Measurements from ENCODE around the gene FTSJ1. TPM values are rescaled to one million over a fixed set of nuclear protein-coding genes. Genes with fewer than 3 reads are reported as not detected.
"Not testable (repeated sequence)": the region's sequence is repeated elsewhere in the genome, so short reads cannot be mapped to it uniquely, and the experiment has no call there.

FTSJ1 gene
- total RNA-seq, 3 donors from 2014 or later: 22.1 to 22.8 (median 22.7) TPM

GRCh38 chrX:48514126-48514806 lies 38.3 kb downstream of the FTSJ1 start:
- Histone ChIP-seq H3K9me3 (no peaks in the 10 kb centered on the region), H3K4me3 (no peak overlapping the region), H3K36me3 (ENCODE audit: low read depth) (no peaks in the 10 kb centered on the region), H3K4me1 (ENCODE audit: low read depth) (no peaks in the 10 kb centered on the region)
- ATAC-seq: no peak
- TF ChIP-seq CTCF (IDR thresholded peaks at IDR 0.05): no peak
- no peak for DNase-seq
- intact Hi-C loops (cut with DNase I, micrococcal nuclease): no loop called here

- intact Hi-C loops (cut with DNase I, micrococcal nuclease): no loop called here
- Histone ChIP-seq H3K4me1 (ENCODE audit: low read depth) (no peaks in the 10 kb centered on the region), H3K4me3 (no peak overlapping the region), H3K9me3 (no peaks in the 10 kb centered on the region), H3K36me3 (ENCODE audit: low read depth) (no peaks in the 10 kb centered on the region)
- ATAC-seq (no peak), DNase-seq (no peak)
- no peak for TF ChIP-seq CTCF (IDR thresholded peaks at IDR 0.05)
Measured at GRCh38 chrX:48514868-48515460, 39.0 kb downstream of the FTSJ1 start.

GRCh38 chrX:48515842-48516241 lies 39.8 kb downstream of the FTSJ1 start:
- Histone ChIP-seq H3K36me3 (ENCODE audit: low read depth) (no peaks in the 10 kb centered on the region), H3K4me3 (no peak overlapping the region), H3K4me1 (ENCODE audit: low read depth) (no peaks in the 10 kb centered on the region), H3K9me3 (no peaks in the 10 kb centered on the region)
- TF ChIP-seq CTCF (IDR thresholded peaks at IDR 0.05): no peak
- intact Hi-C loops (cut with DNase I, micrococcal nuclease): no loop called here
- DNase-seq (no peak), ATAC-seq (no peak)

GRCh38 chrX:48516285-48516684 lies 40.3 kb downstream of the FTSJ1 start:
- Histone ChIP-seq H3K36me3 (ENCODE audit: low read depth) (no peaks in the 10 kb centered on the region), H3K9me3 (no peaks in the 10 kb centered on the region), H3K4me1 (ENCODE audit: low read depth) (no peaks in the 10 kb centered on the region), H3K4me3 (no peak overlapping the region)
- no peak for ATAC-seq
- intact Hi-C loops (cut with DNase I, micrococcal nuclease): no loop called here
- DNase-seq: no peak
- no peak for TF ChIP-seq CTCF (IDR thresholded peaks at IDR 0.05)

- Histone ChIP-seq H3K4me1 (ENCODE audit: low read depth) (no peaks in the 10 kb centered on the region), H3K4me3 (no peak overlapping the region), H3K9me3 (no peaks in the 10 kb centered on the region), H3K36me3 (ENCODE audit: low read depth) (no peaks in the 10 kb centered on the region)
- TF ChIP-seq CTCF (IDR thresholded peaks at IDR 0.05): no peak
- DNase-seq (no peak), ATAC-seq (no peak)
- intact Hi-C loops (cut with DNase I, micrococcal nuclease): no loop called here
Measured at GRCh38 chrX:48516987-48517386, 41.0 kb downstream of the FTSJ1 start.

GRCh38 chrX:48519481-48519880 lies 43.5 kb downstream of the FTSJ1 start:
- H3K9me3 ChIP-seq; intact Hi-C loops (cut with DNase I, micrococcal nuclease): not testable (repeated sequence)

More at GRCh38 chrX:48519481-48519880, 43.5 kb downstream of the FTSJ1 start:
- DNase-seq: peak in 1 of 3 donors; percentile 7
- H3K36me3 ChIP-seq (ENCODE audit: low read depth); H3K4me3 ChIP-seq; H3K4me1 ChIP-seq (ENCODE audit: low read depth); ATAC-seq: not testable (repeated sequence)

Data from mucosa of descending colon (tissue), 3 donors.